ENCODE measurements around the gene ENTPD1. TPM values are rescaled to one million over a fixed set of nuclear protein-coding genes. Genes with fewer than 3 reads are reported as not detected.
"Not testable (repeated sequence)": the region's sequence is repeated elsewhere in the genome, so short reads cannot be mapped to it uniquely, and the experiment has no call there.

ENTPD1 gene
- total RNA-seq = 7.5 TPM
- long read RNA-seq, partial matches to known transcripts = 0 of 5 reads
- long read RNA-seq, other reads (novel, unspliced or antisense) = 2 of 5 reads

- intact Hi-C loops (cut with micrococcal nuclease) = no loop called here
- ATAC-seq (peak; percentile 37), DNase-seq (no peak)
These were observed at the start of gene ENTPD1 for GRCh38 chr10:95756041-95756761. Gene ENTPD1 (plus strand): TSS chr10:95756163. CDS start chr10:95756240, 77 bp downstream.

- intact Hi-C loops (cut with micrococcal nuclease) = no loop called here
- no peak for DNase-seq
- ATAC-seq = no peak
These were observed 49.4 kb upstream of the ENTPD1 start for GRCh38 chr10:95706573-95706972.

GRCh38 chr10:95706990-95707389 lies 49.0 kb upstream of the ENTPD1 start:
- intact Hi-C loops (cut with micrococcal nuclease) = no loop called here
- DNase-seq = no peak
- ATAC-seq = no peak

- intact Hi-C loops (cut with micrococcal nuclease) = no loop called here
- DNase-seq = no peak
- no peak for ATAC-seq
These were observed 44.5 kb upstream of the ENTPD1 start for GRCh38 chr10:95711492-95711891.

- DNase-seq (no peak), ATAC-seq (no peak)
- intact Hi-C loops (cut with micrococcal nuclease) = no loop called here
These were observed 39.5 kb upstream of the ENTPD1 start for GRCh38 chr10:95716466-95716865.

- ATAC-seq (no peak), DNase-seq (no peak)
- intact Hi-C loops (cut with micrococcal nuclease) = no loop called here
These were observed 39.1 kb upstream of the ENTPD1 start for GRCh38 chr10:95716866-95717265.

GRCh38 chr10:95720745-95721144 lies 35.2 kb upstream of the ENTPD1 start:
- ATAC-seq; intact Hi-C loops (cut with micrococcal nuclease); DNase-seq: not testable (repeated sequence)

- intact Hi-C loops (cut with micrococcal nuclease); ATAC-seq; DNase-seq: not testable (repeated sequence)
These were observed 33.5 kb upstream of the ENTPD1 start for GRCh38 chr10:95722496-95722895.

GRCh38 chr10:95728526-95728925 lies 27.4 kb upstream of the ENTPD1 start:
- DNase-seq (no peak), ATAC-seq (peak; percentile 47)
- intact Hi-C loops (cut with micrococcal nuclease) = no loop called here

- peak; percentile 60 for ATAC-seq
These were observed 26.5 kb upstream of the ENTPD1 start for GRCh38 chr10:95729323-95730055.

GRCh38 chr10:95730233-95730632 lies 25.7 kb upstream of the ENTPD1 start:
- intact Hi-C loops (cut with micrococcal nuclease) = no loop called here
- ATAC-seq (no peak), DNase-seq (no peak)

More at GRCh38 chr10:95729323-95730055, 26.5 kb upstream of the ENTPD1 start:
- no peak for DNase-seq
- intact Hi-C loops (cut with micrococcal nuclease) = no loop called here

- DNase-seq; intact Hi-C loops (cut with micrococcal nuclease); ATAC-seq: not testable (repeated sequence)
These were observed 23.1 kb upstream of the ENTPD1 start for GRCh38 chr10:95732907-95733306.

GRCh38 chr10:95739056-95739455 lies 16.9 kb upstream of the ENTPD1 start:
- ATAC-seq (no peak), DNase-seq (no peak)
- intact Hi-C loops (cut with micrococcal nuclease) = no loop called here

GRCh38 chr10:95741807-95742467 lies 14.0 kb upstream of the ENTPD1 start:
- intact Hi-C loops (cut with micrococcal nuclease) = no loop called here
- ATAC-seq (peak; percentile 91), DNase-seq (no peak)

GRCh38 chr10:95742485-95742884 lies 13.5 kb upstream of the ENTPD1 start:
- DNase-seq (no peak), ATAC-seq (peak; percentile 30)

GRCh38 chr10:95742962-95743535 lies 12.9 kb upstream of the ENTPD1 start:
- DNase-seq = no peak
- intact Hi-C loops (cut with micrococcal nuclease) = no loop called here

More at GRCh38 chr10:95742485-95742884, 13.5 kb upstream of the ENTPD1 start:
- intact Hi-C loops (cut with micrococcal nuclease) = no loop called here

GRCh38 chr10:95745501-95745900 lies 10.5 kb upstream of the ENTPD1 start:
- intact Hi-C loops (cut with micrococcal nuclease) = no loop called here
- no peak for DNase-seq

More at GRCh38 chr10:95742962-95743535, 12.9 kb upstream of the ENTPD1 start:
- ATAC-seq = no peak

GRCh38 chr10:95748349-95748748 lies 7.6 kb upstream of the ENTPD1 start:
- intact Hi-C loops (cut with micrococcal nuclease) = no loop called here
- ATAC-seq (no peak), DNase-seq (no peak)

More at GRCh38 chr10:95745501-95745900, 10.5 kb upstream of the ENTPD1 start:
- no peak for ATAC-seq

- intact Hi-C loops (cut with micrococcal nuclease) = no loop called here
- ATAC-seq (peak; percentile 69), DNase-seq (peak; percentile 32)
These were observed 405 bp upstream of the ENTPD1 start for GRCh38 chr10:95755511-95756004.

Data from left ventricle myocardium superior (tissue), 1 donor.